Measurements from ENCODE around the gene RPS6KA4. TPM values are rescaled to one million over a fixed set of nuclear protein-coding genes. Genes with fewer than 3 reads are reported as not detected.
A peak's percentile ranks its signal among the peaks of the same experiment; 100 is the strongest.

Gene RPS6KA4
- total RNA-seq, 1 experiment from 2014 or later: 24.5 TPM

- DNase-seq (ENCODE audit: low spot score): no peak
- H3K9me3 ChIP-seq (ENCODE audit: low read depth, low read length, poor library complexity, severe bottlenecking): no peaks in the 10 kb centered on the region
- CTCF ChIA-PET: no interaction called here
- TF ChIP-seq CTCF (conservative IDR thresholded peaks at IDR 0.05; ENCODE audit: low read depth, low read length): no peak
- peak overlapping the region; percentile 75 for H3K27ac ChIP-seq (ENCODE audit: low read depth, low read length, poor library complexity, severe bottlenecking)
- H3K4me1 ChIP-seq (ENCODE audit: insufficient read depth, low read length, poor library complexity, severe bottlenecking): peaks cover 29% of the 10 kb centered on the region
- peak overlapping the region; percentile 76 for H3K4me3 ChIP-seq (ENCODE audit: low read depth, low read length, poor library complexity, severe bottlenecking)
- BruUV-seq (replicated peaks): no TSS peak
- intact Hi-C loops (cut with micrococcal nuclease; ENCODE audit: unreplicated experiment): no loop called here
- POLR2A ChIA-PET (ENCODE audit: low non-redundant PET): interaction anchor here (0.6 kb wide), 1 partner anchor 133 kb away, joined by 5 read pairs; no protein-coding TSS in a partner anchor
- no peaks in the 10 kb centered on the region for H3K27me3 ChIP-seq (replicated peaks; ENCODE audit: insufficient read depth, low read depth, low read length, poor library complexity)
- peaks cover 17% of the 10 kb centered on the region for H3K36me3 ChIP-seq (ENCODE audit: insufficient read depth, low read length, poor library complexity, severe bottlenecking)
Measured at GRCh38 chr11:64358536-64358906, 441 bp upstream of the RPS6KA4 start.

- ChIA-PET POLR2A (ENCODE audit: low non-redundant PET) (no interaction called here), CTCF (interaction anchor here (0.5 kb wide), 1 partner anchor 15 kb away, joined by 4 read pairs; no protein-coding TSS in a partner anchor)
- DNase-seq (ENCODE audit: low spot score): no peak
- peak overlapping the region; percentile 76 for H3K4me3 ChIP-seq (ENCODE audit: low read depth, low read length, poor library complexity, severe bottlenecking)
- peaks cover 27% of the 10 kb centered on the region for H3K4me1 ChIP-seq (ENCODE audit: insufficient read depth, low read length, poor library complexity, severe bottlenecking)
- H3K9me3 ChIP-seq (ENCODE audit: low read depth, low read length, poor library complexity, severe bottlenecking): no peaks in the 10 kb centered on the region
- H3K27me3 ChIP-seq (replicated peaks; ENCODE audit: insufficient read depth, low read depth, low read length, poor library complexity): no peaks in the 10 kb centered on the region
- H3K36me3 ChIP-seq (ENCODE audit: insufficient read depth, low read length, poor library complexity, severe bottlenecking): peaks cover 17% of the 10 kb centered on the region
- TF ChIP-seq CTCF (conservative IDR thresholded peaks at IDR 0.05; ENCODE audit: low read depth, low read length) (no peak), EZH2 (IDR thresholded peaks at IDR 0.05; ENCODE audit: borderline replicate concordance, low read depth, low read length, poor library complexity, severe bottlenecking) (no peak)
- intact Hi-C loops (cut with micrococcal nuclease; ENCODE audit: unreplicated experiment): no loop called here
- BruUV-seq (replicated peaks): no TSS peak
- H3K27ac ChIP-seq (ENCODE audit: low read depth, low read length, poor library complexity, severe bottlenecking): no peak overlapping the region
Measured at GRCh38 chr11:64359712-64360445, 917 bp downstream of the RPS6KA4 start.

GRCh38 chr11:64360448-64360921, 1.5 kb downstream of the RPS6KA4 start:
- Histone ChIP-seq H3K9me3 (ENCODE audit: low read depth, low read length, poor library complexity, severe bottlenecking) (no peaks in the 10 kb centered on the region), H3K4me1 (ENCODE audit: insufficient read depth, low read length, poor library complexity, severe bottlenecking) (peaks cover 22% of the 10 kb centered on the region), H3K36me3 (ENCODE audit: insufficient read depth, low read length, poor library complexity, severe bottlenecking) (peaks cover 22% of the 10 kb centered on the region), H3K4me3 (ENCODE audit: low read depth, low read length, poor library complexity, severe bottlenecking) (no peak overlapping the region), H3K27ac (ENCODE audit: low read depth, low read length, poor library complexity, severe bottlenecking) (no peak overlapping the region), H3K27me3 (replicated peaks; ENCODE audit: insufficient read depth, low read depth, low read length, poor library complexity) (no peaks in the 10 kb centered on the region)
- TF ChIP-seq CTCF (conservative IDR thresholded peaks at IDR 0.05; ENCODE audit: low read depth, low read length) (no peak), EZH2 (IDR thresholded peaks at IDR 0.05; ENCODE audit: borderline replicate concordance, low read depth, low read length, poor library complexity, severe bottlenecking) (no peak)
- intact Hi-C loops (cut with micrococcal nuclease; ENCODE audit: unreplicated experiment): no loop called here
- DNase-seq (ENCODE audit: low spot score): no peak
- ChIA-PET POLR2A (ENCODE audit: low non-redundant PET) (no interaction called here), CTCF (no interaction called here)
- no TSS peak for BruUV-seq (replicated peaks)

Data from A673 (cell line).